LHCN-M2 (cell line): ENCODE measurements around the gene HERC5. TPM values are rescaled to one million over a fixed set of nuclear protein-coding genes. Genes with fewer than 3 reads are reported as not detected.

Source experiments
- DNase-seq: peaks from one replicate; pipeline ENCODE4 v3.0.0-alpha.2; 2012; ENCODE audit warnings: low read depth
- total RNA-seq: library from RNA; depleted of rRNA; stranded (reverse); fragments of >200 nt; gene quantifications from 2 replicates; pipeline ENCODE4 v1.2.3, GENCODE V29; 2014; rRNA removed

Gene HERC5
- total RNA-seq, 1 experiment from 2014 or later = 3.3 TPM

DNA sequence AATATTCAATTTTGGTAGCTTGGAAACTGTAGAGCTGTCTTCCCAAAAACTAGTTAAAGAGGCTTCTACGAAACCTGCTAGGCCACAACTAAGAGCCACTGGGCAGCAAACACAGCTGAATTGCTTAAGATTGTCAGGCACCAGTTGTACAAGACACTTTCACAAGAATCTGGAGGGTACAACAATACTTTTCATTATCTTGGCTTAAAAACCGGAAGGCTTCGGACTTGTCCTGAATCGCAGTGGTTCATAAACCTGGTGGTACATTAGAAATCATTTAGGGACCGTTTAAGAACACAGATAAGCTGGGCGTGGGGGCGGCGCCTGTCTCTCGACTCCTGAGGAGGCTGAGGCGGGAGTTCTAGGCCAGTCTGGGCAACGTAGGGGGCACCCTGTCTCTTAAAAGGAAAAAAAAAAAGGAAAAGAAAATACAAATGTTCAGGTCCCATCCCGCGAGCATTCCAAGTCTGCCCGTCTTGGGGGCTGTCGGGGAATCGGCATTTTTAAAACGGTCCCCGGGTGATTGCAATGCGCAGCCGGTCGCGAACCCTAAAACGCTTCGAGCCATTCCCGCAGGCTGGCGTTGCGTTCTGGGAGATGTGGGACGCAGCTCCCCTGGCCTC is 65.9 kb downstream of the HERC5 start:
- peak; percentile 45 for DNase-seq

DNA sequence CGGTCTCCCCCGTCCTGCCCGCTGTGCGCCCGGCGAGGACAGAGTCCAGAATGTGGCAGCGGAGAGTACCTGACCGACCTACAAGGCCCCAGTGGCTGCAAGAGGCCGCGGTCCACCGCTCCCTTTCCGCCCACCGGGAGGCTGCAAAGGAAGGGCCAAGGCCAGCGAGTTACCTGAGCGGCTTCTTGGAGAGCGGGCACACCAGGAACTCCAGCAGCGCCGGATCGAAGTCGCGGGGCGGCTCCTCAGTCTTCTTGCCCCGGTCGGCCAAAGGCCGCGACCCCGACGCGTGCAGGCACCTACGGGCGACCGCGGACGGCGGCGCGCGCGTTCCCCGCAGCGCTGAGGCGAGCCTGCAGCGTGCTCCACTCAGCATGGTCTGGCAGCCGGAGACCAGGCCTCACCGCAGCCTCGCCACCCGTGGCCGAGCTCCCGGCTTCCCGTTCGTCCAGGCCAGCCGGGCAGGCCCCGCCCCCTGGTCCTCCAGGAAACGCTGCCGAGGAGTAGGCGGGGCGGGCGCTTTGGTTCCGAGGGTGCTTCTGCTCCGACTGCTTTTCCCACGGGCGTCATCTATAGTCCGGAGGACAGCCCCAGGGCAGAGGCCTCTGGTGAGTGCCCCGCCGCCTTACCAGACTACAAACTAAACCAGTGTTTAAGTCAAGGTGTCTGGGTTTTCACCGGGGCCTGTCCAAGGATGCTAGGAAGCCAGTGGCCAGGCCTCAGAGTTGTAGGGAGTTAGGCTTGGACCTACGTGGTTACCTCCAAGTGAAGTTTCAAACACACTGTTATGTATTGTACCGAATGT is 66.6 kb downstream of the HERC5 start, which contains the start of gene PYURF:
Gene PYURF (minus strand): TSS at position 452 of the 805 bp plus-strand sequence. CDS start 76 bp downstream, at position 376.
- DNase-seq = peak; percentile 93

DNA sequence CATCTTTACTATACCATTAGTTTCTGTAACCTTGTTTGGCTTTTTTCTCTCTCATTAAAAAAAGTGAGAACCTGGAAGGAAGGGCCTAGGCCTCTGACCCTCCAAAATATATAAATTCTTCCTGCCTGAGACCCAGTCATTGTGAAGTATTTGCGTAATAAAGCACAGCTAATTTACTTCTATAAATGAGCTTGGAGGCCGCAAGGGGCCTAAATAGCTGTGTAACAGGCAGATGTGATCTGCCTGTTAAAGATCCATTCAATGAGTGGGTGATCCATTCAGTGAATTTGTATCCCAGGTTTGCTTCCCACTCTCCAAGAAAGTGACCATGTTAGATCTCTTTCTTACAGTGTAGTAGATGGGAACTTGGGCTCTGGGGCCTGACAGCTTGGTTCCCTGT is 67.3 kb downstream of the HERC5 start:
- no peak for DNase-seq

DNA sequence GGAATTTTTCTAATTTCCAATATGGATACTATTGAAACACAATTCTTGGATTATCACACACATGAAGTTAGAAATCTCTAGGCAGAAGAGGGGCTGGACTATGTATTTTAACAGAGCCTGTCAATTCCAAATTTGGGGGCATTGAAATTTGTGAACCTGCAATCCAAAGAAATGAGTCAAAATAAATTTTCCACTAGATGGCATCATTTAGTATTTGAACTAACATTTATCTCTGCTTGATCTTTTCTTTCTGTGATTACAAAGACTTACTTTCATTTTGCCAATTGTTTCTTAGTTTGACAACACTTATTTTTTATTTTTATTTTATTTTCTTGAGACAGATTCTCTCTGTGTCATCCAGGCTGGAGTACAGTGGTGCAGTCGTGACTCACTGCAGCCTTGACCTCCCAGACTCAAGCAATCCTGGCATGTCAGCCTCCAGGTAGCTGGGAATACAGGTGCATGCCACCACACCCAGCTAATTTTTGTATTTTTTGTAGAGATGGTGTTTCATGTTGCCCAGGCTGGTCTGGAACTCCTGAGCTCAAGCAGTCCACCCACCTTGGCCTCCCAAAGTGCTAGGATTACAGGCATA is 69.4 kb downstream of the HERC5 start:
- no peak for DNase-seq

DNA sequence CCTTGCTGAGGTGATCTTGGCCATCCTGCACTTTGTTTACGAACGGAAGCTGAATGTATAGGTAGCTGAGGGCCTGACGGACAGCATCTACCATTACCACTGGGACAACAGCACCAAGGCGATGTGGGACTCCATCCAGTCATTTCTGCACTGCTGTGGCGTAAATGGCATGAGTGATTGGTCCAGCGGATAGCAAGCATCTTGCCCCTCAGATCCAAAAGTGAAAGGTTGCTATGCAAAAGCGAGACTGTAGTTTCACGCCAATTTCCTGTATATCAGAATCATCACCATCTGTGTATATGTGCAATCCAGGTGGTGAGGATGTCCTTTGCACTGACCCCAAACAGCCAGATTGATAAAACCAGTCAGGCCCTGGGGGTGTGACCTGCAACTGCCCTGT is 70.9 kb downstream of the HERC5 start:
- DNase-seq = no peak

DNA sequence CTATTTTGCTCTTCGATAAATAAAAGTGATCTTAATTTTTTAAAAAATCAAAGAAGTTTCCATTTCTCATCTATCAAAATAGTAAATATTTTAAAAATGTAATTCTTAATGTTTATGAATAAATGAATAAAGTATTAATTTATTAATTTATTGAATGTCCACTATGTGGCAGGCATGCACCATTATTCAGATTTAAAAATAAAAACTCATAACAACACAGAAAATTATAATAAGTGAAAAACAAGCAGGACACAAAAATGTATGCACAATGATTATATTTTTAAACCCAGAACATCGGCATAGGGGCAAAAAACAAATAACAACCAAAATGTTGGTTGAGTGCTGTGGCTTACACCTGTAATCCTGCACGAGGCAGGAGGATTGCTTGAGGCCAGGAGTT is 71.9 kb downstream of the HERC5 start:
- no peak for DNase-seq

DNA sequence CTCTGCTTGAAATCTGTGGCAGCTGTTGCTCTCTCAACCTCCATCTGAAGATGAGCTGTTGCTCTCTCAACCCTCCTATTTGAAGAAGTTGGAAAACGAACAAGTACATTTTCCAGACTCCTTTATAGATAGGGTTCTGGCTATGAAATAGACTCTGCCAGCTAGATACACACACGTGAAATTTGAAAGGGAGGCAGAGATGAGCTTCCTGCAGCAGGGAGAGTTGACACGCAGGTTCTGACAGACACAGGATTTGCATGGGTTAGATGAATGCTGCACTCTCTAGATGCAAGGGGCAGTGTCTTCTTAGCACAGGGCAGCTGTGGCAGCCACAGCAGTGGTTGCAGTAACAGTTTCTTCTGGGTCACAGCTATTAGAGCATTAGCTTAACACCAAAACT is 74.6 kb downstream of the HERC5 start:
- DNase-seq = peak; percentile 54

DNA sequence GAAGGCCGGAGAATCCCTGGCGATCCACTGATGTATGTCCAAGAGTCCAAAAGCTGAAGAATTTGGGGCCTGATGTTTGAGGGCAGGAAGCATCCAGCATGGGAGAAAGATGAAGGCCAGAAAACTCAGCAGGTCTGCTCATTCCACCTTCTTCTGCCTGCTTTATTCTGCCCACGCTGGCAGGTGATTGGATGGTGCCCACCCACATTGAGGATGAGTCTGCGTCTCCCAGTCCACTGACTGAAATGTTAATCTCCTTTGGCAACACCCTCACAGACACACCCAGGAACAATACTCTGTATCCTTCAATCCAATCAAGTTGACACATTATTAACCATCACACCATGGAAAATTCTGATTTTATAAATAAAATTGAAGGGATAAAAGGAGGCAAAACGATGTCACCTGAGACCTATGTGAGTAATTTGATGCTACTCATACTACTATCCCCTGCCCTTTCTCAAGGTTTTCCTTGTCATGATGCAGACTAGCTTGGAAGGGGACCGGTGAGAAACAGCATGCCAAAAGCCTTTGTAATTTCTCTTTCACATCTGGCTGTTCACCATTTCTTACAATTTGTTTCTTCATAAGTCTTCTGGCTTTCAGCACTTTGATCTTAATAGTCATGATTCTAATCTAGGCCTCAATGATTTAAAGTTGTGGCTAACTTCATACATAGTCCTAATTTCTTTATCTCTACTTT is 76.3 kb downstream of the HERC5 start:
- DNase-seq = peak; percentile 56

DNA sequence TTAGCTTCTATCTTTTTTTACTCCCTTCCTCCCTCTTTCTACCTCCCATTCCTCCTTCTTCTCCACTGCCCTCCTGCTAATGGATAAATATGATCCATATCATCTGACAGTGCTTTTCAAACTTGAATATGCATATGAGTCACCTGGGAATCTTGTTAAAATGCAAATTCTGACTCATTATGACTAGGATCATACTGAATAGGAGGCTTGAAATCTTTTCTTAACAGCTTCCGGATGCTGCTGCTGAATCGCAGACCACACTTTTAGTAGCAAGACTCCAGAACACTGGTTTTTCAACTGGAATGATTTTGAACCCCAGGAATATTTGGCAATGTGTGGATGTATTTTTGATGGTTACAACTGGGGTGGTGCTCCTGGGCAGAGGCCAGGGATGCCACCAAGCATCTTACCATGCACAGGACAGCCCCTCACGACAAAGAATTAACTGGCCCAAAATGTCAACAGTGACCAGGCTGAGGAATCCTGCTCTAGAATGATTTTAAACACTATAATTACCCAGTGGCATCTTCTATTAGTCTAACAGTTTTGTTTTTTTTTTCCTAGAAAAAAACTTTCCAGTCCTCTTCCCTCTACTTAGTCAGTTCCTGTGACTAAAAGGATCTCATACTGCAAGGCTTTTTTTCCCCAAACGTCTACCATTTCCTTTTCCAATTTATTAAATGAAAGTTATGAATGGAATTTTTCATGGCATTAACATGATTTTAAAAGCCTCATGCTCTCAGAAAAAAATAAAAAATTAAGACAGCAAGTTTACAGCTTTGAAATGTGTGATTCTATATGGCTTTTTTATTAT is 77.2 kb downstream of the HERC5 start:
- peak; percentile 96 for DNase-seq

DNA sequence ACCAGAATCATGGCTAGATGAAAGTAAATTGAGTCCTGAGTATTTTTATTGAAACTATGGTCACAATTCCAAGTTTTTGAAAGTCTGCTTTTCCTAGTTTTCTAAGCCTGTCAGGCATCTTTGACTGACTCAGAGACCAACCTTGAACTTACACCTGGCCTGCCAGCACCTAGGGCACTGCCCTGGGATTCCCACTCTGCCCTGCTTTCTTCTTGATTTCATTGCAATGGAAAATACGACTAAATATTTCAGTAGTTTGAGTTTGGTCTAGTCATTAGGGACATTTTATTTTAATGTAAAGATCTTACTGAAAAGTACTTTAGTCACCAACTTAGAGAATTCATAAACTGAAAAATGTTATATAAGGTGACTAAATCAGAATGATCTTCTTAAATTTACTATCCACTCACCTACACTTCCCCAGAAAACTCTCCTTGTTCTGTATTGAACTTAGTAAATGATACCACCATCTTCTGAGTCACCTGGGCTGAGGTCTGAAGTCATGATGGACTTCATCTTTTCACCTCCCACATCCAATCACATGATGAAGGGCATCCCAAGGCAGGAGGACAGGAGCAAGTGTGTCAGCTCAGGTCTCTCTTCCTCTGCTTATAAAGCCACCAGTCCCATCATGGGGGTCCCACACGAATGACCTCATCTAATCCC is 78.3 kb downstream of the HERC5 start:
- DNase-seq = no peak

DNA sequence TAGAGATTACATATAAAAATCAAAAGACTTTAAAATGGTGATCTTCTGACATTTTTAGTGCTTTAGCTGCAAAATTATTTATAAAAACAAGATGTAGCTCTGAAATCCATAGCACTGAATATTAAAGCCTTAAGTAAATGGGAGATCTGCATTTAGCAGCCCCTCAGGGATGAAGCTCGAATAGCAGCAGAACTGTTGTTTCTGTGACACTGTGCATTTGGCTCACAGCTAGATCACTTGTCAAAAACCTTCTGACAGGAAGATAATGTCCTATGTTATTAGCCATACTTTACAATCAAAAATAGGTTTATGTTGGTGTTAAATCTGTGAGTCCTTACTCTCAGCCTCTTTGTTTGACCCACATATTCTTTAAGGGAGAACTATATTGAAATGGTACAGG is 80.8 kb downstream of the HERC5 start:
- no peak for DNase-seq

DNA sequence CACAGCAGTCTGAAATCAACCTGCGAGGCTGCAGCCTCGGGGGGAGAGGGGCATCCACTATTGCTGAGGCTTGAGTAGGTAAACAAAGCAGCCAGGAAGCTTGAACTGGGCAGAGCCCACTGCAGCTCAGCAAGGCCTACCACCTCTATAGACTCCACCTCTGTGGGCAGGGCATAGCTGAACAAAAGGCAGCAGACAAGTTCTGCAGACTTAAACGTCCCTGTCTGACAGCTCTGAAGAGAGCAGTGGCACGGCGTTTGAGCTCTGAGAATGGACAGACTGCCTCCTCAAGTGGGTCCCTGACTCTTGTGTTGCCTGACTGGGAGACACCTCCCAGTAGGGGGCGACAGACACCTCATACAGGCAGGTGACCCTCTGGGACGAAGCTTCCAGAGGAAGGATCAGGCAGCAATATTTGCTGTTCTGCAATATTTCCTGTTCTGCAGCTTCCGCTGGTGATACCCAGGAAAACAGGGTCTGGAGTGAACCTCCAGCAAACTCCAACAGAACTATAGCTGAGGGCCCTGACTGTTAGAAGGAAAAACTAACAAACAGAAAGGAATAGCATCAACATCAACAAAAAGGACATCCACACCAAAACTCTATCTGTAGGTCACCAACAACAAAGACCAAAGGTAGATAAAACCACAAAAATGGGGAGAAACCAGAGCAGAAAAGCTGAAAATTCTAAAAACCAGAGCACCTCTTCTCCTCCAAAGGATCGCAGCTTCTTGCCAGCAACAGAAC is 82.6 kb downstream of the HERC5 start:
- DNase-seq = peak; percentile 62

DNA sequence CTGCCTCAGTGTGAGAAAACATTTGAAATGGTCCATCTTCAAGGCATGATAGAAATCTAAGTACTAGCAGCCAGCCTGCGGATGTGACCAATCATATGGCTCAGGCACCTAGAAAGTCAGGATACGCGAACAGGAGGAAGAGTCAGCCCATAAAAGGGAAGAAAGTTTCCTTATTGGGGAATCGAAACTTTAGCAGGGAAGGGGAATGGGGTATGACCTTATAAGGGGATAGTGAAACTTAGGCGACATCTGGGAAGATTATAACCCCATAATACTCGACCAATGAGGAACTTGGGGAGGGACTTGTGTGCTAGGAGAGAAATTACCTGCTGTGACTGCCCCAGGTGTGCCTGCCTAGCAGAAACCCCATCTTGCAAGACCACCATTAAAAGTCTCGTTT is 92.9 kb downstream of the HERC5 start:
- DNase-seq = no peak

Other genes starting within 250 kb of the HERC5 start
- 7.4 and 8.9 TPM in 2 replicates for gene PPM1K, start 172.6 kb upstream of the HERC5 start, total RNA-seq
- gene HERC6, start 78.3 kb upstream of the HERC5 start, total RNA-seq = 3.9 and 7.1 TPM in 2 replicates
- 97.4 and 101 TPM in 2 replicates for gene PYURF, start 66.7 kb downstream of the HERC5 start, total RNA-seq
- gene HERC3, start 135.4 kb downstream of the HERC5 start, total RNA-seq = 21.3 and 21.8 TPM in 2 replicates
- 14.4 and 16.8 TPM in 2 replicates for gene NAP1L5, start 240.7 kb downstream of the HERC5 start, total RNA-seq